SW480 (cell line): Measurements from ENCODE around the gene EVI5L.
"Not testable (repeated sequence)": the region's sequence is repeated elsewhere in the genome, so short reads cannot be mapped to it uniquely, and the experiment has no call there.

ENCODE experiments used
- DNase-seq: peaks from one replicate; pipeline ENCODE4 v3.0.0-alpha.2; 2016; ENCODE audit warnings: low spot score

EVI5L gene

DNA sequence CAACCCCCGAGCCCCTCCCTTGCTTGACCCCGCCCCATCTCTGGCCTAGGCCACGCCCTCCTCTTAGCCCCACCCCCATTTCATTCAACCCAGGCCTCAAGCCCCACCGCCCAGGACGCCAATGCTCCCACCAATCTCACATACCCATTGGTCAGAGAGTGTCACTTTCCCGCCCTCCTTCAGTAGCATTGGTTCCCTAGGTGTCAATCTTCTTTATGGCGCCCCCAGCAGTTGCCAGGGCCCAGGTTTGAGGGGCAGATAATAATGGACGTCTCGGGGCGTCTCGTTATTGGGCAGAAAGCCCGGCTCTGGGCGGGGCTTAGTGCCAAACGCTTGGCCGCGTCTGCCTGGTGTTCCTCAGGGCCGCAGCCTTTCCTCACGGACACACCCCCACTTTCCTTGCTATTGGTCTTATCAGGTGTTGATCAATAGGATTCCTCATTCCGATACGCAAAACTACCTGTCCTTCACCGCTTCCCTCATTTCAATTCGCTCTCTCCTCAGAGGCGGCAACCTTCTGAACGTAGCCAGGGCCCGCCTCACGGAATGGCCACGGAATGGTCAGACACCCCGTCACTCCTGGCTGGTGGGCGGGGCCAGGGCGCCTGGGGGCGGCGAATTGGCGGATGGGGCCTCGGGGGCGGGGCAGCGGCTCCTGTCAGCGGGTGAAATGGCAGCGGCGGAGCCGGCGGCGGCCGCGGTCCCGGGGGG lies at the start of gene EVI5L:
Gene EVI5L, plus strand, starts transcription at position 658 of the 711 bp plus-strand sequence. CDS start 16,325 bp downstream, outside the sequence.
- DNase-seq: peak; percentile 100

DNA sequence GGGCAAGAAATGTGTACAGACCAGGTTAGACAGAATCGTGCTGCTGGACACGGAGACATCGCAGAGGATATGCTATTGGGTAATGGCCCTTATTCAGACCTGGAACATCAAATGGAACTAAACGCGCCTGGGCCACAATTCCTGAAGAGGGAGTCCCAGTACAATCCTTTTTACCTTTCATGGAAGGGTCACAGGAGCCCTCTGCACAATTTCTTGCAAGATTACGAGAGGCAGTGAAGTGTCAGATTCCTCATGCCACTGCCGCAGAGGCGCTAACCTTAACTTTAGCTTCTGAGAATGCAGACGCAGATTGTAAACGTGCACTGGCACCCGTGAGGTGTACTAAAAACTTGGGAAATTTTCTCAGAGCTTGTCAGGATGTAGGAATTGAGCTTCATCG lies 48.9 kb upstream of the EVI5L start:
- no peak for DNase-seq

DNA sequence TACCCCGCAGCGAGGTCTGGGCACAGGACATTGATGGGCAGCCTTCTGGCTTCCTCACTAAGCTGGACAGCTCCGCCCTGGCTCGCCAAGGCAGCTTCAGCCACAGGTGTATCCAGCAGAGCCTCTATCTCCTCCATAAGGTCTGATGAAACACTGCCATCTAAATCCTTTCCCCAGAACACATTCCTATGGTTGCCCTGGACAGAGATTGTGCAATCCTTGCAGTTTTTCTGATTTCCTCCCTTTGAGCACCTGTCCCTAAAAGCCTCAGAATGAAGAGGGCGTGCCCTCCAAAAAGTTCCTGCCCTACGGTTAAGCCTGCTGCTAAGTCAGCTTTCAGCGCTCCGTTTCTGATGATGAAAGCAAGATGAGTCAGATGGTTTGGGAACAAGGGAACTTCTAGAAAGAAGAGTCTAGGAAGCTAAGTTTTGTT lies 46.0 kb upstream of the EVI5L start:
- peak; percentile 91 for DNase-seq

DNA sequence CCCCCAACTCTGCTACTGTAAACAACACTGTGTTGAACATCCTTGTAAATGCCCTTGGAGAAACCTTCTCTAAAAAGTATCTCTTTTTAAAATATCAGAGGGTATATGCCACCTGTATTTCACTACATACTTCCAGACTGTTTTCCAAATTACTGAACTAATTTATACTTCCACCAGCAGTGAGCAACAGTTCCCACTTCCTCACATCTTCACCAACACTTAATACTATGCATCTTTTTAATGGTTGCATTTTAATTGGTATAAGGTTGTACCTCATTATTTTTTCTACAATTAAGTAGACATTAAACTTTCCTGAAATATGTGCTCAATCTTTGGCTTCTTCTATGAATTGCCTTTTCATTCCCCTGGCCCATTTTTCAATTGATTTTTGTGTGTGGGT lies 45.2 kb upstream of the EVI5L start:
- no peak for DNase-seq

DNA sequence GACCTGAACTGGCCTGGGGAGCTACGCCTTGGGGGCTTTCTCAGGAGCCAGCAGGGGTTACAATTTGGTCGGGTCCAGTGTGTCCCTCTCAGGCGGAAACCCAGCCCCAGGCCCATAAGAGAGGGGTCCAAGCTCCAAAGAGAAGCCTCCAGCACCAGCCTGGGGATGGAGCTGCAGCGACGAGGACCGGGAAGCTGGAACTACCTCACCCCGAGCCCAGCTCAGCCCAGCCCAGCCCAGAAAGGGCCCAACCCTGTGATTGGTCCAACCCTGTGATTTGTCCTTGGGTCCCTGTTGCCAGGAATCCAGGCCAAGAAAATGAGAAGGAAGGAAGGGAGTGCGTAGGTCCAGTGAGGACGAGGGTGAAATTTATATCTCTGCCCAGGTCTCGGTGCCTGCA lies 42.9 kb upstream of the EVI5L start:
- DNase-seq: no peak

DNA sequence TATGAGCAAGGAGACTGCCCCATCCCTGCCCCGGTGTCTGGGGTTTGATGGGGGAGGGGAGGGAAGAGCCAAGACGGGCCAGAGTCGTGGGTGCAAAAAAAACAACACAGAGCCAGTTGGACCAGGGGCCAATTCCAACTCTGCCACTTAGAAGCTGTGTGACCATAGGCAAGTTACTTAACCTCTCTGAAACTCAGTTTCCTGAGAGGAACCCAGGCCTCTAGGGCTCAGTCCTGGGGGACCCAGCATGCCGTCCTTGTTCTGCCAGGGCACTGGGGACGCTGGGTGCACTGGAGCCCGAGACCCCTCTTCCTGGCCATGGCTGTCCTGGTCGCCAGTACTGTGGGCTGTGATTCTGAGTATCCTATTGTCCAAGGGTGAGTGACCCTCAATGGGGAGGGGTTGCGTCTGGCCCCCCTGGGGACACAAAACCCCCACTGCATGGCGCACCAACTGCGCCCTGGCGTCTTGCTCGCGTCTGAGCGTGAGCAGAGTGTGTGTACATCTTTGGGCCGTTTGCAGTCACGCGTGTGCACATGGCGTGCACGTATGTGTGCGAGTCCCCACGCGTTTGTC lies 42.3 kb upstream of the EVI5L start:
- DNase-seq: no peak

DNA sequence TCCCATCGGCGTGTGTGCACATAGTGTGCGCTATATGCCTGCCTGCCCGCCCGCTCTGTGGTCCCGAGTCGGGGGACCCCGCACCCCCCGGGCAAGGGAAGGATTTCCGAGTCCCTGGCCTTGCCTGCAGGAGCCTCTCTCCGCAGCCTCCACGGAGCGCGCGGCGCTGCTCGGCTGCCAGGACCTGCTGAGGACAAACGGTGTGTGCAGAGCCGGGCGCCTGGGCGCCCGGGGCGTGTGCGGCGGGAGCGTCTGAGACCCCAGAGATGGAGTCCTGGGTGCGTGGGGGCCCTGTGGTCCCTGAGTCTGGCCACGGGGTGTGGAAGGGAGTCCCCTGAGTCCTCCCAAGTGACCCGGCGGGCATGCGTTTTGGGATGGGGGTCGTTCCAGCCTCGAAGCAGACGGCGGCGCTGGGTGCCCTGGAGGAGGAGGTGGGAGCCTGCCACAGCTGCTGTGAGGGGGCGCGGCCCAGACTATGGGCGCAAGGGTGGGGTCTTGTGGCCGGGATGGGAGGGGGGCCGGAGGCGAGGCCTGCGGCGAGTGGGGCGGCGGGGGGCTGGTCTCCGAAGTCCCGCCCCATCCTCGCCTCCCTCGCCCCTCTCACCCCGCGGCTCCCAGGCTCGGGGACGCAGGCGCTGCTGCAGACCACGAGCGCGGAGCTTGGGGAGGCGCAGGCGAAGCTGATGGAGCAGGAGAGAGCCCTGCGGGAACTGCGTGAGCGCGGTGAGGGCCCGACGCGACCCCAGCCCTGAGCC lies 41.7 kb upstream of the EVI5L start:
- no peak for DNase-seq

DNA sequence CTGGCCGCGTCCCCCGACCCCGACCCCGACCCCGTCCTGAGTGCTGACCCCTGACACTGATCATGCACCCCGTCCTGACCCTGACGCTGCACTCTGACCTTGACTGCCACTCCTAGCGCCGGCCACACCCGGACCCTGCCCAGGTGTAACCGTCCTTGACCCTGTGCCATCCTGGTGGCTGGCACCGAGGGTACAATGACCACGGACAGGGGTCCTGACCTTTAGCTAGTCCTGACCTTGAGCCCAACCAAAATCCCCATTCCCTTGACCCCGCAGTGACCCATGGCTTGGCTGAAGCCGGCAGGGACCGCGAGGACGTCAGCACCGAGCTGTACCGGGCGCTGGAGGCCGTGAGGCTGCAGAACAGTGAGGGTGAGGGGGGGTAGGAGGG lies 41.1 kb upstream of the EVI5L start:
- no peak for DNase-seq

DNA sequence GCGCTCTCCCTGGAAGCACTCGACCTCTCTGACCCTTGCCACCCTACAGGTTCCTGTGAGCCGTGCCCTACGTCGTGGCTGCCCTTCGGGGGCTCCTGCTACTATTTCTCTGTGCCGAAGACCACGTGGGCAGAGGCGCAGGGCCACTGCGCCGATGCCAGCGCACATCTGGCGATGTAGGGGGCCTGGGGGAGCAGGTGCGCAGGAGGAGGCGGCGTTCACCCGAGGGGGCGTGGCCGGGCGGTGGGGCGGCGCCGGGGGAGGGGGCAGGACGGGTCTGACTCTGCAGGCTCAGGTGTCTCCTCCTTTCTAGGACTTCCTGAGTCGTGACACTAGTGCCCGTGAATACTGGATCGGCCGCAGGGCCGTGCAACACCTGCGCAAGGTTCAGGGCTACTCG lies 40.6 kb upstream of the EVI5L start:
- no peak for DNase-seq

DNA sequence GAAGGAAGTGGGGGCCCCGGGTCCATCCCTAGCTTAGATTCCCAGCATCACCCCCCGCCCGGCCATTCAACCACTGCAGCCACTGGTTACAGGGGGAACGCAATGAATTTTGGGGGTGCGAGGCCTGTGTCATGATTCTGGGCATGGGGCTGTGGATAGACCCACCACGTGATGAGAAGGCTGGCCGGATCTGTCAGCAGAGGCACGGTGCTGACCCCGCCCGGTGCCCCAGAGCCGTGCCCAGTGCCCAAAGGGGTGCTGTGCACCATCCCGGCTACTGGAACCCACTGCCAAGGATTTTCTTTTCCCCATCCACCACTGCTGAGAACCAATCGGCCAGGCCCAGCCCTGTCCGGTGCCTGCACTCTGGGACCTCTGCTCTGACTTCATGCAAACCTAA lies 39.6 kb upstream of the EVI5L start:
- no peak for DNase-seq

DNA sequence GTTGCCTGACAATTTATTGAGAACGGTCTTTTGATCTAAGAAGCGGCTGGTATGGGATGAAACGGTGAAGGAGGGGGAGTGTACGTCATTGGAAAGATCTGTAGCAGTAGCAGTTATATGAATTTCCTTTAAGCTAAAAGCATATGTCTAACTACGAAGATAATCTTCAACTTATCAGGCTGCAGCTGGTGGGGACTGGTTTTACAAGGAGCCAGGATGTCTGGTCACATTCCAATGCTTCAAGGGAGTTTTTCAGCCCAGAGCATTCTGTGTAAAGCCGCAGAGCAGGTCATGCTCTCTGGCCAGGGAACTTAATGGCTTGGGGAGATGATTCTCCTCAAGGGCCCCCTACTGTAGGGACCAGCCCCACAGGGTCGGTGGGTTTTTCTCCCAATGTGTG lies 37.7 kb upstream of the EVI5L start:
- no peak for DNase-seq

DNA sequence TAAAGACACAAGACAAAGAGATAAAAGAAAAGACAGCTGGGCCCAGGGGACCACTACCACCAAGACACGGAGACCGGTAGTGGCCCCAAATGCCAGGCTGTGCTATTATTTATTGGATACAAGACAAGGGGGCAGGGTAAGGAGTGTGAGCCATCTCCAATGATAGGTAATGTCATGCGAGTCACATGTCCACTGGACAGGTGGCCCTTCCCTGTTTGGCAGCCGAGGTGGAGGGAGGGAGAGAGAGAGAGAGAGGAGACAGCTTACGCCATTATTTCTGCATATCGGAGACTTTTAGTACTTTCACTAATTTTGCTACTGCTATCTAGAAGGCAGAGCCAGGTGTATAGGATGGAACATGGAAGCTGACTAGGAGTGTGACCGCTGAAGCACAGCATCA lies 37.3 kb upstream of the EVI5L start:
- DNase-seq: not testable (repeated sequence)

DNA sequence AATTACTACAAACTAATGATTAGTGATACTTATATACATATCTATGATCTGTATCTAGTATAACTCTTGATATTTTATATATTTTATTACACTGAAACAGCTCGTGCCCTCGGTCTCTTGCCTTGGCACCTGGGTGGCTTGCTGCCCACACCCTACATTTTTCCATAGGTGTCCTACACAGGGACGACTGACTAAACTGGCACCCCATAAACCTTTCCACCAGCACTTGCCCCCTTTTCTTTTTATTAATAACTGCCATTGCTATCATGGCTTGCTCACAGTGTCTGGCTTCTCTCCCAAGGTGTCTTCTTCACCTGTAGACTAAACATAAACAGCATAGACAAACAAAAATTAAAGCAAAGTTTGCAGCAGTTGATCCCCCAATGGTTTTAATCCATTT lies 36.5 kb upstream of the EVI5L start:
- DNase-seq: no peak

DNA sequence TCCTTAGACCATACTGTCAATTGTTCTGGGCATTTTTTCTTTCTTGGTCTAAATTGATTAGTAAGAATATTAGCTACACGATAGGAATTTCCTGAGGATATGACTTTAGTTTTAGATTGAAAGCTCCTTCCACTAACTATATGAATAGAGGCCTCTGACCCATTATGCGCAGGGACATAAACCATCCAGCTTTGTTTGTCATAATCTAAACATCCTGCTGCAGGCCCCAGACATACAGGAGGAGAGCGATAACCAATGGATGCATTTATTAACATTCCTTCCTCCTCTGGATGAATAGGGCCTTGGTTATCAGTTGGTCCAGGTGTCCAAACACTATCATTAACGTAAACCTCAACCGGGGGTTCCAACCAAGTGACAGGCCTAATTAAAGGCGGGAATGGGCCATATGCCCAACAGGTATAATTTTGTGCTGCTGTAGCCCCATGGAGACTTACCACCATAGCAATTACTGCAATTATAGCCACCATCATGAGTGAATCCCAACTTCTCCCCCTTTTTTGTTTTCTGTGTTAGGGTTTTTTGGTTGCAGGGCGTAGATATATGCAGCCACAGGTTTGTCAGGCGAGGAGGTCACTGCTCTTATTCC lies 34.4 kb upstream of the EVI5L start:
- DNase-seq: no peak

DNA sequence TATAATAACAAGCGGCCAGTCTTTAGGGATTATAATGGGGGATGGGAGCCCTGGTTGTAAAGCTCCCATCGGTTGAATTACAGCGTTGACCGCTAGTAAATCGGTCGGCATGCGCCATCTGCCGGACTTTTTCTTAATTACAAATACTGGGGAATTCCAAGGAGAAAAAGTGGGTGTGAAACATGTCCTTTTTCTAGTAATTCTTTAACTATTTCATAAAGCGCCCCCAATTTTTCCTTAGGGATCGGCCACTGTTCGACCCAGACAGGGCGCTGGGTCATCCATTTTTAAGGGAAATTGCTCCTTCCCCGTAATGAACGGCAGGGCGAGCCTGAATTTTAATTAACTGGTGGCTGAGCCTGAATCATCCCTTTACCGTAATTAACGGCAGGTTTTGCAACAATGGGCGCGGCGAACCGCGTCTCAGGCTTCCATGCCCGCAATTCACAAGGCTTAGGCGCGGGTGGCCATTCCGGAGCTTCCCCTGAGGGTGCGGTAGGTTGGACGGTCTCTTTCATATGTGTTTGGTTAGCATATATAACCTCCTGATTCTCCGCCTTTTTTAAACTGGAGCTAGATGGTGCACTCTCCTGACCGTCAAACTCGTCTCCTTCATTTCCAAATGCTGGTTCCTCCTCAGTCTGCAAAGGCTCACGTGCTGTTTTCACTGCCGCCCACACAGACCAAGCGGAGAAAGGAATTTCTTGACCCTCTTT lies 30.2 kb upstream of the EVI5L start:
- peak; percentile 75 for DNase-seq

DNA sequence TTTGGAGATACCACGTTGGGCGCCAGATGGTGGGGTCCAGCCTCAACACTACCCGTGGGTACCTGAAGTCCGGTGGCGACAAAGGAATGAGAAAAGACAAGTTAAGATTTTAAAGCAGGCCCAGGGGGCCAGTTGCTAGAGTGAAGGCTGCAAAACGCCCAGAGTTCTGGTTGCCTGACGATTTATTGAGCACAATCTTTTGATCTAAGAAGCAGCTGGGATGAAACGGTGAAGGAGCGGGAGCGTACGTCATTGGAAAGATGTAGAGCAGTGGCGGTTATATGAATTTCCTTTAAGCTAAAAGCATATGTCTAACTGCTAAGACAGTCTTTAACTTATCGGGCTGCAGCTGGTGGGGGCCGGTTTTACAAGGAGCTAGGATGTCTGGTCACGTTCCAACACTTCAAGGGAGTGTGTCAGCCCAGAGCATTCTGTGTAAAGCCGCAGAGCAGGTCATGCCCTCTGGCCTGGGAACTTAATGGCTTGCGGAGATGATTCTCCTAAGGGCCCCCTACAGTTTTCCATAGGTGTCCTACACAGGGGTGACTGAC lies 28.9 kb upstream of the EVI5L start:
- no peak for DNase-seq

DNA sequence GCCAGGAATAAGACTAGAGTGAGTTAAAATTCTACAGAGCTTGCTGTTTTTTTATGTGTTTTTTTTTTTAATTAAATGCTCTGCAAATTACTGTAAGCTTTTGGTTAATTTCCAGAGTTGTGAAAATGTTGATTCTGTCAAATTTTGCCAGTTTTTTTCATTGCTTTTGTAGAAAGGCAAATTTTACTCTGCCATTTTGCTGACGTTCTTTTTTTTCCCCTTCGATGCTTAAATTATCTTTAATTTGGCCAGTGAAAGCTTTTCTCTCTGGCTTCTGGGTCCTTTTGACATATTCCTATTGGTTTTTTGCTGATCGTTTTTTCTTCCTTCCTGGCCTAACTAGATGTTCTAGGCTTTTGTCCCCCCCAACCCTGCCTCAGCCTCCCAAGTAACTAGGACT lies 23.8 kb upstream of the EVI5L start:
- DNase-seq: no peak

DNA sequence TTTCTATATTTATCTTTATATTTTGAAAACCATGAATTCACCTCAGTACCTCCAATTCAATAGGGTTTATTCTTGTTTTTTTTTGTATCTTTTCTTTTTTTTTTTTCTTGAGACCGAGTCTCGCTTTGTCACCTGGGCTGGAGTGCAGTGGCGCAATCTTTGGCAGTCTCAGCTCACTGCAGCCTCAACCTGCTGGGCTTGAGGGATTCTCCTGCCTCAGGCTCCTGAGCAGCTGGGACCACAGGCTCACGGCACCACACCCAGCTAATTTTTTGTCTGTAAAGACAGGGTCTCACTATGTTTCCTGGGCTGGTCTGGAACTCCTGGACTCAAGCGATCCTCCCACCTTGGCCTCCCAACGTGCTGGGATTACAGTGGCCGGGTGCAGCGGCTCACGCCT lies 23.1 kb upstream of the EVI5L start:
- DNase-seq: no peak

DNA sequence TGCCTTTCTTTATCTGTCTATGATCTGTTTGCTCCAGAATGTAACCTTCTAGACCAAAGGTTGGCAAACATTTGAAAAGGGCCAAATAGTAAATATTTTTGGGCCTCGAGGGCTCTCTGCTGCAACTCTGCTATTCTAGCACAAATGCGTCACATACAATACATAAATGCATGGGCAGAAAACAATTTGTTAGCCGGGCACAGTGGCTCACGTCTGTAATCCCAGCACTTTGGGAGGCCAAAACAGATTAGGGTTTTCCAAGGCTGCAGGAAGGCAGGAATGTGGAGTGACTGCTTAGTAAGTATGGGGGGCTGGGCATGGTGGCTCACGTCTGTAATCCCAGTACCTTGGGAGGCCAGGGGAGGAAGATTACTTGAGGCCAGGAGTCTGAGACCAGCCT lies 21.9 kb upstream of the EVI5L start:
- no peak for DNase-seq

DNA sequence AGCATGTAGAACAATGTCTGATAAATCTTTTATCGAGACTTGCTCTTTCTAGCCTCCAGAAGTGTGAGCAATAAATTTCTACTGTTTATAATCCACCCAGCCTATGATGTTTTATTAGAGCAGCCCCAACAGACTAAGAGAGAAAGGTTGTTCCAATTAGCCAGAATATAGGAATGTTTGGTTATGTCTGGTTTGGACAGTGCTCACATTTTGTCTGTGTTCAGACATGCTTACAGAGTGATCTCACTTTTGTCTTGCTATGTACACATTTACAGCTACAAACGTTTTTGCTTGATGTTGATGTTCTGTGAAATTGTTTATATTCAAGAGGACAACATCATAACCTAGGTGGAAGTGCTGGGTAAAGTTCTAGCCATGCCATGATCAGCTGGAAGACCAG lies 18.0 kb upstream of the EVI5L start:
- DNase-seq: no peak

DNA sequence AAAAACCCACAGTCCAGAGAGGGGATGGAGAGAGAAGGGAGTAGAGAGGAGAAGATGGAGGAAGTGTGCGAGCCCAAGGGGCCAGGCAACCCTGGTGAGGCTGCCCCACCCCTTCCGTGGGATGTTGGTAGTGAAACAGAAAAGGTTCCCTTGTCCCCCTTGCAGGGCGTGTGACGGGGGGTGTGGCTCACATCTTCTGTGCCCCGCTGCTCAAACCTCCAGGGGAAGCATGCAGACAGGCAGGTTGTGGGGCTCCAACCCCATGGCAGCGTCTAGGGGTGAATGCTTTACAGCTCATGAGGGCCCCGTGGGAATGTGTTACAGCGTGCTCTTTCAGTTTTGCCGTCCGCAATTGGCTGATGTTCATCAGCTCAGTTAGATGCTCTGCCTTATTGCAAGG lies 14.7 kb upstream of the EVI5L start:
- DNase-seq: no peak

DNA sequence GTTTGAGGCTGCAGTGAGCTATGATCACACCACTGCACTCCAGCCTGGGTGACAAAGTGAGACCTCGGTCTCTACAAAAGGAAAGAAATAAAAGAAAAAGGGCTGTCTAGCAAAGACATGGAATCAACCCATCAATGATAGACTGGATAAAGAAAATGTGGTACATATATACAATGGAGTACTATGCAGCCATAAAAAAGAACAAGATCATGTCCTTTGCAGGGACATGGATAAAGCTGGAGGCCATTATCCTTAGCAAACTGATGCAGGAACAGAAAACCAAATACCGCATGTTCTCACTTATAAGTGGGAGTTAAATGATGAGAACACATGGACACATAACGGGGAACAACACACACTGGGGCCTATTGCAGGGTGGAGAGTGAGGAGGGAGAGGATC lies 14.0 kb upstream of the EVI5L start:
- not testable (repeated sequence) for DNase-seq
